NCI-H748 (cell line): ENCODE measurements around the gene AFAP1L2.

Source experiments
- DNase-seq: peaks from one replicate; lab custom pipeline; 2025; ENCODE audit not compliant: unreplicated experiment; lab: John Stamatoyannopoulos, UW

The AFAP1L2 gene, protein sequence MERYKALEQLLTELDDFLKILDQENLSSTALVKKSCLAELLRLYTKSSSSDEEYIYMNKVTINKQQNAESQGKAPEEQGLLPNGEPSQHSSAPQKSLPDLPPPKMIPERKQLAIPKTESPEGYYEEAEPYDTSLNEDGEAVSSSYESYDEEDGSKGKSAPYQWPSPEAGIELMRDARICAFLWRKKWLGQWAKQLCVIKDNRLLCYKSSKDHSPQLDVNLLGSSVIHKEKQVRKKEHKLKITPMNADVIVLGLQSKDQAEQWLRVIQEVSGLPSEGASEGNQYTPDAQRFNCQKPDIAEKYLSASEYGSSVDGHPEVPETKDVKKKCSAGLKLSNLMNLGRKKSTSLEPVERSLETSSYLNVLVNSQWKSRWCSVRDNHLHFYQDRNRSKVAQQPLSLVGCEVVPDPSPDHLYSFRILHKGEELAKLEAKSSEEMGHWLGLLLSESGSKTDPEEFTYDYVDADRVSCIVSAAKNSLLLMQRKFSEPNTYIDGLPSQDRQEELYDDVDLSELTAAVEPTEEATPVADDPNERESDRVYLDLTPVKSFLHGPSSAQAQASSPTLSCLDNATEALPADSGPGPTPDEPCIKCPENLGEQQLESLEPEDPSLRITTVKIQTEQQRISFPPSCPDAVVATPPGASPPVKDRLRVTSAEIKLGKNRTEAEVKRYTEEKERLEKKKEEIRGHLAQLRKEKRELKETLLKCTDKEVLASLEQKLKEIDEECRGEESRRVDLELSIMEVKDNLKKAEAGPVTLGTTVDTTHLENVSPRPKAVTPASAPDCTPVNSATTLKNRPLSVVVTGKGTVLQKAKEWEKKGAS

DNA sequence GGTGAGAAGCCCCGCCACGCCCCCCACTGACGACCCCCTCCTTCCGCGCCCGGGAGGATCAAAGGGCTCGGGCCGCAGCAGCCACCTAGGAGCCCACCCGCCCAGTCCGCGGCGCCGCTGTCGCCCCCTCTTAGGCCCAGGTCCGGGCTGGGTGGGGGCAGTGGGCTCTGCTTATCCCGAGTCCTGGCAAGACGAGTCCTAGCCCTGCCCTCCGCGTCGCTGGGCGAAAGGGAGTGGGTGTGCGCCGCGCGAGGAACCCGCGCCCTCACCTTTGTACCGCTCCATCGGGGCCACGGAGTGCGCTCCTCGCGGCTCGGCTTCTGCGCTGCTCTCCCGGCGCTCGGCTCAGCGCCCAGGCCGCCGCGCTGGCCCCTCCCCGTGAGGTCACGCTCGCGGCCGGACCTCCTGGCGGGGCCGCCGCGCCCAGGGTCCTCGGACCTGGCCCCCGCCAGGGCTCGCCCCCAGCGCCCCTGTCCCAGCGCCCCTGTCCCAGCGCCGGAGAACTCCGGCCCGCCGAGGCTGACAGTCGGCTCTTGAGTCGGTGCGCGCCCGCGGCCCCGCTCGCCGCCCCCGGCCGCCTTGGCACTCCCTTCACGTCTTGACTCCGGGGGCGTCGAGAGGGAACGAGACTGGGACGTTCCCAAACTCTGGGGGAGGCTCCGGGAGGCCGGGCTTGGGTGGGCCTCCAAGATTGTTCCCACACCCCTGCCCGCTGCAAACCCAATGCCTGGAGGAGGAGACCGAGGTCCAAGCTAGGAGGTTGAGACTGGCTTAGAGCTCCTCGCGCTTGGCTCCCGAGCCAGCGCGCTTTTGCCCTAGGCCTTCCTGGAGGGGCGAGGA lies at the start of gene AFAP1L2:
Gene AFAP1L2 (minus strand): TSS at position 332 of the 840 bp plus-strand sequence. CDS start 47 bp downstream, at position 285.
- DNase-seq = peak; percentile 17

DNA sequence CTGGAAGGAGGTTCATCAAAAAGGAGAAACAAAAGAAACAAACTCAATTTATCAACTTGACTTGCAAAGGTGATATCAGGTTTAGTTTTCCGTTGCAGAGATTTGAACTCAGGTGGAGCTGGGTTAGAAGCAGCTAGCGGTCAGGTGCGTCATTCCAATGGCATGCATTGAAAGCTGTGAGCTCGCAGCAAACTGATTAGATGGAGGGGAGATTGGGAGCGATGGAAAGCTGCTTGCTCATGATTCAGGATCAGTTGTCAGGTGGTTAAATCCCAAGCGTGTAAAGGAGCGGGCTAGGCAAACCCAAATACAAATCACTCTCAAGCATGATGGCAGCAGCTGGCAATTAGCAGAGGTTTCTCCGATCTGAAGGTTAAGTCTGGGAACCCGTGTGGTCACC lies 49.3 kb upstream of the AFAP1L2 start:
- DNase-seq = no peak

DNA sequence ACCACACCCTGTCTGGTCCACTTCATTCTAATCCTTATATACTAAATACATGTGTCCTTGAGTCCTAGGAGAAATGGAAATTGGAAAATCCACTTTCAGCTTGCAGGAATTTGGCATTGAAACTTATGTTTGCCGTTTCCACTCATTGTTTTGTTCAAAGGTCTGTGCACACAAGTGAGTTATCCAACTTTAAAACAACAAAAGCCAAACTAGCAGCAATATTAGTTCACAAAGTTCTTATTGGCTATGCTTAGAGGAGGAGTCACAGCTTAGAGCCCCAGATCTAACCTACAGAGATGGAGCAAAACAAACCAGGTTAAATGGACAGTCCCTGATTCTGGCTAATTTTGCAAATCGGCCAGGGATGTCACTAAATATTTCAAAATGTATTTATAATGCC lies 44.6 kb upstream of the AFAP1L2 start:
- no peak for DNase-seq

DNA sequence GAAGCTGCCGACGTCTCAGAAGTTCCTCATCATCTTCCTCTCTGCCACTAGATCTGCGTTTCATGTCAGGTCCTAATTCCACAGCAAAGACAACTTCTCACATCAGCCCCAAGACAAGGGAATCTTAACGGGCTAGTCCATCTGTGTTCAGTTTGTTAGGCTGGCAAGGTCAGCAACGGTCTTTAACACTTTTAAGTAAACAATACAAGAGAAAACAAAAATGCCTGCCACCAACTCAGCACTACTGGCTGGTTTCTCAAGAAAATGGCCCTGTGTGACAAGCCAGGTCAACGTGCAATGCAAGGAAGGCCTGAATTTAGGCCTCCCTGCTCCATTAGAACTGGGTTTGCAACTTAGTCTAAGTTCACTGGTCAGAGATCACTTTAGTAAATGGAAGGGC lies 41.0 kb upstream of the AFAP1L2 start:
- DNase-seq = no peak

DNA sequence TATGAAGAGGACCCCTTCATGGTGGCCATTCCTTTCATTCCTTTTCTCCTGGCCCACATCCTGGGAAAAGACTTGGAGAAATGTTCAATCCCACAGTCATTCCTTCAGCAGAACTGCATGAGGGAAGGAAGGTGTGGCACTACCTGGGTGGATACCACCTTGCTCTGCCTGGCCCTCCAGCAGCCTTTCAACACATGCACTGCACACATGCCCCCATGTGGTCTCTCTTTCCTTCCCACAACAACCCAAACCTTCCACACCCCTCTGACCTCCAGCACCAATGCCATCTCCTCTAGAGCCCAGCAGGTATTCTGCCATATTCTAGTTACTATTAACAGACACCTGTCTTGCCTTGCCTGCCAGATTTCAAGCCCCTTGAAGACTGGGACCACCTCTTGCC lies 40.5 kb upstream of the AFAP1L2 start:
- DNase-seq = no peak

DNA sequence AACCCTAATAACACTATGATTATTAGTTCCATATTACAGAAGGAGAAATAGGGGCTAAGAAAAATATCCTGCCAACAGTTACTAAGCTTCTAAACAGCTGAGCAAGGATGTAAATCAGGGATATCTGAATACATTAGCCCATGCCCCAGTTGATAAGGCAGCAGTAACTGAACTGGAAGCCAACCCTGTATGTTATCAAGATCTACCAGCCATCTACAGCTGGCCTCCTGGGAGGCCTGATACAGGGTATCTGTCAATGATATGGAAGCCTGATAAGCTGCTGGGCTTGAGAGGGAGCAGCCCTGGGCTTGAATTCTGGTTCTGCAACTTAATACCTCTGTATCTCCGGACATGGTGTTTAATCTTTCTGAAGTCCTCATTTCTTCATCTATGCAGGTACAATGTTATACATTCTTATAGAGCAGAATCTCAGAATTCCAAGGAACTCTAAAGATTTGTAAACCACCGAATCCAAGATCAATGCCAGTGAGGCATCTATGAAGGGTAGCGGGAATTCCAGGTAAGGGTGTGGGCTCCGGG lies 37.9 kb upstream of the AFAP1L2 start:
- no peak for DNase-seq

DNA sequence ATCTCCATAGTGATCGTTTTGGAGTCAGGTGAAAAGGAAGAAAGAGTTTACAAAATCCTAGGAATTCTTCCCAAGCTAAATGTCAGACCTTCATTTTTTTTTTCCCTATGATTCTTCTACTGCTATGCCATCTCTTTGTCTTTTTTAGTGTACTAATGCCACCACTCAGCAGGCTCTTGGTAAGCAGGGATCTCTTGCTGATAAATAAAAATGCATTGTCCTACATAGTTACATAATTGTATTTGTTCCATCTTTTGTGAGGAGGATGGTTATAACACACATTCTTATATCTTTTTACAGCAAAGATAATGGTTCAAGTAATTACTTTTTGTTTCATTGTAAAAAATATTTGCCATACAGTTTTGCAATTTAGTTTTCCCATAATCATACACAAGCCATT lies 36.8 kb upstream of the AFAP1L2 start:
- DNase-seq = no peak

DNA sequence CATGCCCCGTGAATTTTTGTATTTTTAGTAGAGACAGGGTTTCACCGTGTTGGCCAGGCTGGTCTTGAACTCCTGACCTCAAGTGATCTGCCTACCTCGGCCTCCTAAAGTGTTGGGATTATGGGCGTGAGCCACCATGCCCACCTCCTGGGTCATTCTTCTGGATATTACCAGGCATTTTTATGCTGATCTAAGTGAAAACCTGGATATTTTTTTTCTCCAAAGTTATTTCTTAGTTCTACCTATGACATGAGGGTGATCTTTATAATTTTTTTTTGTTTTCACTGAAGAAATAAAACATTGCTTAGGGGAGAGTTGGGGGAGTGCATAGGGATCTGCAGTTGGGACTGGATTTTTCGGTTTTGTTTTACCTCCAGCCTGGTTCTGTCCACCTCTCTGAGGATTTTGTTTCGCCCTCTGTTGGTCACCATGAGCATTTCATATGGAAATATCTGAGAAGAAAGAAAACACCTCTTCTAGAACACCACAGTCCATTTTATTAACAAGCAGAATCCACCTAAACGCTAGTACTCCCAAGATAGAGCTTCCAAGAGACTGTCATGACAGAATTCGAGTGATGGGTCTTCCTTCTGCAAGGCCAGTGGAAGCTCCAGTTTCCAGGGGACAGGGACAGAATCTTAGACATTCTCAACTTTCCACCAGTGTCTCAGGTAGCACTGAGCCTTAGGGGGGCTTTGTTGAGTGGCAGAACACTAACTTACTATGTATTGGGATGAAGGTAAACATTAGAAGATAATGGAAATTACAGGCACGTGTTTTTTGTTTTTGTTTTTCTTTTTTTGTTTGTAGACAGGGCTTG lies 33.4 kb upstream of the AFAP1L2 start:
- DNase-seq = no peak

DNA sequence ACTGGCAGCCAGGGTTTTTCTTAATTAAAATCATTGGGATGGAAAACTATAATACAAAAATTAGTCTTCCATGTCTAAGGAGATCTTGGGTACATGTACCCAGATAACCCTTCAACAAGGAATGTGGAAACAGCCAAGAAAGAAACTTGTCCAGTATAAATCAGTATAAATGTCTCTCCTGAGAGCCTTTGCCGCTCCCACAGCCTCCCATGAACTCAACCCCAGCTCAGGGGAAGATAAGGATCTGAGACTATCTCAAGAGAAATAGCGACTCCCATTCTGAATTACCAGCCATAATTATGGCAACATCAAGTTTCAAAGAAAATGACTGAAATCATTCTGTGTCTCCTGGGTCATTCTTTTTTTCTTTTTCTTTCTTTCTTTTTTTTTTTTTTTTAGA lies 32.6 kb upstream of the AFAP1L2 start:
- no peak for DNase-seq

DNA sequence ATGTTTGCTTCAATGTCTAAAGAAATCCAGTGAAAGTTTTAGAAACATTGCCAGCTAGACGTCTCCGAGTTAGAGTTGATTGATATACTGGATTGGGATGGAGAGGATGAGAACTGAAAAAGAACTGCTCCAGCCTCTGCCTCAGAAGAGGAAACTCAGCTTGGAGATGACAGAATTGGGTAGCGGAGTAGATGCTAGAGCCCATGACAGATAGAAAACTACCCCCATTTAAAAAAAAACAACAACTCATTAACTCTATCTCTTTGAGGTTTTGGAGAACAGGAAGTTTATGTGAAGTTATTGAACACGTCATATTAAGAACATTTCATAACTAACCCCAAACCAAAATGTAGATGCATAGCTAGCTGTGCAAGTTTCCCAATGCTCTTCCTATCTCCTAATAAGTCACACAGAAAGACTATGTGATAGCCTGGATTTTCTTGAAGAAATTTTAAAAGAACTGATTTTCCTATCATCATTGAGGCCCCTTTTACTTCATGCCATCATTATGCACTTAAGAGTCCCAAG lies 28.3 kb upstream of the AFAP1L2 start:
- no peak for DNase-seq

DNA sequence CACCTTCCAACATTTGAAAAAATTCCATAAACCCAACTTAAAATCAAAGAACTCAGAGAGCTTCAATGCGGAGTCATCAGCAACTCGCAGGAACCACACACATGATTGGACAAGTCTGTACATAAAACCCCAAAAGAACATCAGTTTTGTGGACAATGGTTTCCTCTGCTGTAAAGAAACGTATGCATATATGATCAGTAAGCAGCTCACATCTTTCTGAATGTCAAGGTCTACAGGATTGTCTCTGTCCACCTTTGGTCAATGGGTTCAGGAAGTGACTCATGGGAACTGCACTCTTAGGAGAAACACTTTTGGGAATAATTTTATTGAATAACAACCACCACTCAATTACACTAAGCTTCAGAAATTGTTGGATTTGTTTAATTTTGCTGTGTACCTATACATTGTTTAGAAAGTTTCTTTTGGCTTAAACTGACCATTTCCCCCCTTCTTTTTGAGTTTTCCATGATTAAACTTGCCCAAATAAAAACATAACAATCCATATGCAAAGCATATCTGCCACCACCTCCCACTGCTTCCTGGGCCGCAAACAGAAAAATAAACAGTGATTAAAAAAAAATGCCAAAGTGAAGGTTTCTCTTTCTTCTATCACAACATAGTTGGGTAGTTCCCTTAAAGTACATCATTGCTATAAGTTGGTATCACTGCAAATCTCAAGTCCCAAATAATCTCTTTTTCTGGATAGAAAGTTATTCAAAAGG lies 27.3 kb upstream of the AFAP1L2 start:
- DNase-seq = no peak

DNA sequence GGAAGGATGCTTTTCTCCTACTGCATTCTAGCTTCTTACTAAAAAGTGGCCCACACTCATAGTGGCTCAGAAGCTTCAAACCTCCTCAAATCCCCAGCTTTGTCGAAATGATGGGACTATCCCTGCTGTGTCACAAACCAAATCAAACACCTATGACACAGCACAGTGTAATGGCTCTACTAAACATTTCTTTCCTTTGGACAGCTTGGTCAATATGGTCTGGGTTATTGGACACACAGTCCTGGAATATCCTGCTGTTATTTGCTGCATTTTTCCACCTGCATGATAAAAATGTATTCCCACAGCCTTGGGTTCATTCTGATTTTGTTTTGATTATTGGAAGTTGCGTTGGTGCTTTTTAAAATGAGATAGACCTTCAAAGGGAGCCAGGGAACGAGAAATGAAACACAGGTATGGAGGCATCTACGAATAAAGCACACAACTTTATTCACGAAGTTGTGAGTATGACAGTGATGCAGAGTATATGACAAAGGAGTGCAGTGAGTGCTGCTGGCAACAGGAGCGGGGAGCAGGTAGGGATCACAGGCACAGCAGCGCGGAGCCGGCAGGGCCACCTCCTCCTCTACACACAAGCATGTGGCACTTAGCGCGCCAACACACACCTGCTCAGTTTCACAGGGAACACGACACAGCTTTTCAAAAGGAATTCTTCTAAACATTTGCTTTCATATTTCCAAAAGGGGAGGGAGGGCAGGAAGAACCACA lies 26.5 kb upstream of the AFAP1L2 start:
- DNase-seq = no peak

DNA sequence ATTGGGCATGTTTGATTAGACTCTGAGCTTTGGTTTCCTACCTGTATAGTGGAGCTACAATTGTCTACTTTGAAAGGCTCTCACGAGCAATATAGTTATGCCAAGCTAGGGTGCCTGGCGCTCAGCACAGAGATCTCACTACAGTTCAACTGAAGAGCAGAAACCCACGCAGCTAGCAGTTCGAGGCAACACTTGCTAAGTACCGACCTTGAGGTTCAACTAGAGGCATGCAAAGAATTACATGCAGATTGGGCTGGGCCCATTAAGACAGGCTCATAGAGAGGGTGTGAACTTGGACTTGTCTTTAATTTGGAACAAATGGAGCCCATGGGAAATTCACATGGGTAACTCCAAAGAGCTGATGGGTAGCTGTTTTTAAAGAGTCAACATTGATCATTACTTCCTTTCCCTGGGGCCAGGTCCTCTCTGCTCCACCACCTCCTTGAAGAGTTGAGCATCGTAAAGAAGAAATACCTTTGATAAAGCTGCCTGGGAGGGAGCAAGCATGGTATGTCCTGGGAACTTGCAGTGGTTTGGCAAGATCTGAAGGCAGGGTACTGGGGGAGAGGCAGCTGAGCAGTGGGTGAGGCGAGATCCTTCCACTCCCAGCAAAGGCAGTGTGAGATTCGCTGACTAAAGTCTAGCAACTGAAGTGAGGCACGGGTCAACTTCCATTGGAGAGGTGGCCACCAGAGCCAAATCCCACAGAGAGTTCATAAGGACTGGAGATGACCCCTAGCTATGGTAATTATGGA lies 25.5 kb upstream of the AFAP1L2 start:
- DNase-seq = no peak

DNA sequence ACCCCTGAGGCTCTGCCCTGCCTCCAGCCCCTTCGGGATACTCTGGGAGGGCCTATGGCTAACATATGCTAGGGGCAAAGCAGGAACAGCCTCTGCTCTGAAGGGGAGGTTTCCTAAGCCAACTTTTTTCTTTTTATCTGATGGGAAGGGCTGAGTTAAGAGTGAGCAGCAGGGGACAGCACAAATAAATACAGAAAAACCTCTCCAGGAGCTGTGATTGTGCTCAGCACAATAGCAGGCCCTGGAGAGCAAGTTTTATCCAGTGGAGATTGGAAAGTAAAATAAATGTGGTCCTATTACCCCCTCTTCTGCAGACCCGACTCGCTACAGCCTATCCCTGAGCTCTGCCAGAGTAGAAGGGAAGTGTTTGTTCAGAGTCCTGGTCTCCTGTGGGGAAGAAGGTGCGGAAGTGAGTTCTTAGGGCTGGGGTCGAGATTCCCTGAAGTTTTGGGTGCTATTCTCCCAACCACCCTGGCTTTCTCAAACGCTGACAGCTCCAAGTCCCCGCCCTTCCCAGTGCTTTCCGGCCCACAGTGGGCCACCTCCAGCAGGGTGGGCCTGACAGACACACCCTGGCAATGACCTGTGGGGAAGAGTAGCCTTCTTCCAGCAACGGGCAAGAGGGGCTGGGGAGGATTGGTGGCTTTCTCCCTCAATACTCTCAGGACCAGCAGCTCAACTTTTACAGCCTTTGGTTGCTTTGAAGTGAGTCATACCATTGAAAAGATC lies 23.0 kb upstream of the AFAP1L2 start:
- no peak for DNase-seq

DNA sequence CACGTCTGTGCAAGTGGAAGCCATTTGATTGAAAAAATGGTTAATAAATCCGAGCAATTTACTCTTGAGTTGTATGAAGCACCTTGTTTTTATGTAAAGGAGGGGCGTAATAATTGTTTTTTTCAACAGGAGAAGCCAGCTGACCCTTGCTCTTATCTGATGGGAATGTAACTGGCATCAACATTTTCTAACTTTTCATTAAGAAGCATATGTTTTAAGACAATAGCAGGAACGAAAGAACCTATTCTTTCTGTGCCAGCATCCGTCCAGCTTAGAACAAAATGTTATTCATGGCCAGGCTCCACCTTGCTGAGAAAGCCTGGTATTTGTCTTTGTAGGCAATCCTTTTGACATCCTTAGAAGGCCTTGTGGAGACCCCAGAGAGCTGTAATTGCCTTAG lies 22.2 kb upstream of the AFAP1L2 start:
- DNase-seq = no peak

DNA sequence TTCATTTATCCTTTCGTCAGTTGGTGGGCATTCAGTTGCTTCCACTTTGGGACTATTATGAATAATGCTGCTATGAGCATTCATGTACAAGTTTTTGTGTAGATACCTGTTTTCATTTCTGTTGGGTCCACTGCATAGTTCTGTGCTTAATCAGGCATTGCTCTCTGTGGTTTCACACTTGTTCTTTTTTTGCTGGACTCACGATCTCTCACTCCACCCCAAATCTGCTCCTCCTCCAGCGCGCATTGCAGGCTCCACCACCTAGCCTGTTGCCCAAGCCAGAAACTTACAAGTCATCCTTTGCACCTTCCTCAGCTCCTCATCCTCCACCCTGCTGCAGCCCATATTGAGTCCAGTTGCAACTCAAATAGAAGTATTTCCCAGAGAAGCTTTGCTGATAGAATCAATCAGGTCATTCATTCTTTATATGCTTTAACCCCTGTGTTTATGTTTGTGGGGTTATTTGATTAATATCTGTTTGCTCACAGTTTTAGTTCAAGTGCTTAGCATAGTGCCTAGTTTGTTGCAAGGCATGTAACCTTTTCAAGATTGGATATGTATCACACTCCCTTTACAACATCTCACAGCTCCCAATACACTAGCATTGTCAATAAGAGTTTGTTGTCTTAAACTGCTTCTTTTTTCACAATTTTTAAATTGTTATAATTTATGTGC lies 16.6 kb upstream of the AFAP1L2 start:
- no peak for DNase-seq

DNA sequence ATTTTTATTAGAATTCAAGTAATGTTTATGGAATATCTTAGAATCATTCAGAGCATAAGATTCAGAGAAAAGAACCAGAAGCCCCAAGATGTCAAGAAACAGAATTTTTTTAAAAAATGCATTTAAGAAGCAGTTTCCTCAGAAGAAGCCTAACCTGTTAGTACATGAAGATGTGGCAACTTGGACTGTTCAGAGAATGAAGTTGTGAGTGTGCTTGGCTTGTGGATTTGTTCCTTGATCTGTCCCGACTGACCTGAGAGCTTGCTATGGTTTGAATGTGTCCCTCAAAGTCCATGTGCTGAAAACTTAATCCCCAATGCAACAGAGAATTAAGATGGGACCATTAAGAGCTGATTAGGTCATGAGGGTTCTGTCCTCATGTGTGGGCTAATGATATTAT lies 13.8 kb upstream of the AFAP1L2 start:
- no peak for DNase-seq
